GM12878 (cell line): ENCODE data around the gene WHAMM.

Source experiments
- CHD2 ChIP-seq: IDR thresholded peaks from 2 replicates; pipeline ENCODE4 v1.6.1; 2011; ENCODE audit warnings: low read depth, low read length, improper control_type of control experiment, borderline replicate concordance
- CTCF ChIP-seq, 3 experiments: IDR thresholded peaks in 2 of 3; conservative IDR thresholded peaks in 1 of 3; 2 replicates each; pipeline ENCODE4 v1.5.1; 2011; ENCODE audit warnings: low read depth in 3 of 3, low read length in 3 of 3, mild to moderate bottlenecking in 3 of 3, control low read depth in 2 of 3, moderate library complexity in 2 of 3, inconsistent platforms in 1 of 3, mixed read lengths in 1 of 3; ENCODE audit not compliant: control insufficient read depth in 2 of 3, insufficient read depth in 1 of 3; ENCODE audit errors: extremely low read depth in 1 of 3
- ETV6 ChIP-seq, 2 experiments: fragments of 450-650 bp in 1 of 2; IDR thresholded peaks in 1 of 2; conservative IDR thresholded peaks in 1 of 2; 2 replicates each; pipeline ENCODE4 v1.6.1; 2014; ENCODE audit warnings: antibody characterized with exemption in 1 of 2, borderline replicate concordance in 1 of 2, low read depth in 1 of 2, mild to moderate bottlenecking in 1 of 2, moderate library complexity in 1 of 2
- NKRF ChIP-seq: fragments of 450-650 bp; conservative IDR thresholded peaks from 2 replicates; pipeline ENCODE4 v1.6.1; 2017; ENCODE audit warnings: mild to moderate bottlenecking, moderate library complexity
- POLR2AphosphoS5 ChIP-seq: IDR thresholded peaks from 2 replicates; pipeline ENCODE4 v1.6.1; 2011; ENCODE audit warnings: mild to moderate bottlenecking, low read length, inconsistent platforms
- POU2F2 ChIP-seq: IDR thresholded peaks from 3 replicates; pipeline ENCODE4 v1.6.1; 2011; ENCODE audit warnings: low read depth, mild to moderate bottlenecking, low read length, borderline replicate concordance
- RBBP5 ChIP-seq: fragments of 200-600 bp; sonication (generic); conservative IDR thresholded peaks from 2 replicates; pipeline ENCODE4 v1.6.1; 2016
- ZNF274 ChIP-seq: IDR thresholded peaks from one replicate; pipeline ENCODE4 v1.8.0; 2011; ENCODE audit not compliant: insufficient read length, insufficient read depth
- ZNF622 ChIP-seq: fragments of 450-650 bp; IDR thresholded peaks from 2 replicates; pipeline ENCODE4 v1.6.1; 2017; ENCODE audit warnings: mild to moderate bottlenecking, inconsistent platforms

- no peak for TF ChIP-seq POLR2AphosphoS5
- no peak for TF ChIP-seq RBBP5
- no peak for TF ChIP-seq ZNF274
- TF ChIP-seq ETV6 (conservative IDR thresholded peaks at IDR 0.05 in 1 of 2, IDR thresholded peaks at IDR 0.05 in 1 of 2; ENCODE audit: borderline replicate concordance in 1 of 2, low read depth in 1 of 2): no peak
- no peak for TF ChIP-seq POU2F2
- TF ChIP-seq CTCF (IDR thresholded peaks at IDR 0.05 in 2 of 3, conservative IDR thresholded peaks at IDR 0.05 in 1 of 3; ENCODE audit: control insufficient read depth in 2 of 3, extremely low read depth in 1 of 3, insufficient read depth in 1 of 3, low read depth in 3 of 3, low read length in 3 of 3): no peak
- TF ChIP-seq NKRF: no peak
- no peak for TF ChIP-seq CHD2
- TF ChIP-seq ZNF622: no peak
Observed at GRCh38 chr15:82764740-82765139, 44.7 kb upstream of the WHAMM start.
